Stimulated activated CD8-positive, alpha-beta memory T cell treated with anti-CD3 and anti-CD28 coated beads, Interleukin-2, amount 100 ng/mL, for 48 hours (primary cell): Measurements from ENCODE around the gene GNAO1.

Experiments used
- DNase-seq, 2 donors: peaks; one replicate each; pipeline ENCODE4 v3.0.0-alpha.2; 2020; ENCODE audit warnings: low read depth in 2 of 2

GNAO1 gene

GRCh38 chr16:56198006-56198754 is 6.9 kb downstream of the GNAO1 start:
- no peak for DNase-seq

- no peak for DNase-seq
Observed at GRCh38 chr16:56198755-56199114, 7.4 kb downstream of the GNAO1 start.

- no peak for DNase-seq
Observed at GRCh38 chr16:56199164-56199563, 7.9 kb downstream of the GNAO1 start.

- DNase-seq, result no peak
Observed at GRCh38 chr16:56201030-56201429, 9.7 kb downstream of the GNAO1 start.

- DNase-seq, result no peak
Observed at GRCh38 chr16:56202036-56202435, 10.7 kb downstream of the GNAO1 start.

- no peak for DNase-seq
Observed at GRCh38 chr16:56203052-56203451, 11.8 kb downstream of the GNAO1 start.

- no peak for DNase-seq
Observed at GRCh38 chr16:56204816-56205215, 13.5 kb downstream of the GNAO1 start.

- no peak for DNase-seq
Observed at GRCh38 chr16:56206951-56207350, 15.7 kb downstream of the GNAO1 start.

GRCh38 chr16:56207421-56207820 is 16.1 kb downstream of the GNAO1 start:
- DNase-seq, result no peak

- DNase-seq, result no peak
Observed at GRCh38 chr16:56211435-56211981, 20.2 kb downstream of the GNAO1 start.

- no peak for DNase-seq
Observed at GRCh38 chr16:56212144-56212543, 20.9 kb downstream of the GNAO1 start.

GRCh38 chr16:56221995-56222394 is 30.7 kb downstream of the GNAO1 start:
- DNase-seq, result no peak

- DNase-seq, result no peak
Observed at GRCh38 chr16:56222474-56222997, 31.2 kb downstream of the GNAO1 start.

GRCh38 chr16:56225017-56225742 is 33.9 kb downstream of the GNAO1 start:
- no peak for DNase-seq

GRCh38 chr16:56226187-56226586 is 34.9 kb downstream of the GNAO1 start:
- DNase-seq, result no peak

GRCh38 chr16:56226845-56227525 is 35.7 kb downstream of the GNAO1 start:
- no peak for DNase-seq

- DNase-seq, result no peak
Observed at GRCh38 chr16:56227936-56228335, 36.6 kb downstream of the GNAO1 start.

GRCh38 chr16:56228476-56228875 is 37.2 kb downstream of the GNAO1 start:
- no peak for DNase-seq

- no peak for DNase-seq
Observed at GRCh38 chr16:56233795-56234566, 42.7 kb downstream of the GNAO1 start.

- no peak for DNase-seq
Observed at GRCh38 chr16:56234737-56235136, 43.4 kb downstream of the GNAO1 start.

GRCh38 chr16:56237451-56237930 is 46.2 kb downstream of the GNAO1 start:
- no peak for DNase-seq
